Bronchial epithelial cell (primary cell): ENCODE results near the gene SNTA1. TPM values are rescaled to one million over a fixed set of nuclear protein-coding genes. Genes with fewer than 3 reads are reported as not detected.
"Not testable (repeated sequence)": the region's sequence is repeated elsewhere in the genome, so short reads cannot be mapped to it uniquely, and the experiment has no call there.

Source experiments
- DNase-seq: peaks from one replicate; pipeline ENCODE4 v3.0.0-alpha.2; 2010; ENCODE audit warnings: low read depth
- FAIRE-seq: peaks from 2 replicates; lab custom pipeline; 2011; peaks lifted over from hg19 to GRCh38; lab: Jason Lieb, UNC
- H3K27me3 ChIP-seq: 2 replicates; pipeline ENCODE4 v1.5.1; 2011; ENCODE audit warnings: low read length; ENCODE audit not compliant: control insufficient read depth, insufficient read depth
- H3K36me3 ChIP-seq: 2 replicates; pipeline ENCODE4 v1.5.1; 2011; ENCODE audit warnings: low read length; ENCODE audit not compliant: control insufficient read depth, insufficient read depth
- H3K4me3 ChIP-seq: 2 replicates; pipeline ENCODE4 v1.5.1; 2011; ENCODE audit warnings: mild to moderate bottlenecking, low read depth, low read length, control low read depth
- CTCF ChIP-seq: IDR thresholded peaks from 2 replicates; pipeline ENCODE4 v1.5.1; 2011; ENCODE audit warnings: mild to moderate bottlenecking, moderate library complexity, low read length, control low read depth, inconsistent platforms; ENCODE audit not compliant: insufficient read depth, severe bottlenecking
- total RNA-seq: library from RNA; depleted of rRNA; stranded (reverse); fragments of >200 nt; gene quantifications from 2 replicates; pipeline ENCODE4 v1.2.1, GENCODE V29; 2014

The SNTA1 gene
- total RNA-seq, 1 donor from 2014 or later = 4.2 TPM

- H3K4me3 ChIP-seq = no peak overlapping the region
- FAIRE-seq (no peak), DNase-seq (no peak)
- TF ChIP-seq CTCF = no peak
- H3K36me3 ChIP-seq = peaks cover 1% of the 10 kb centered on the region
- H3K27me3 ChIP-seq = no peaks in the 10 kb centered on the region
Measured at GRCh38 chr20:33394718-33395117, 48.8 kb downstream of the SNTA1 start.

- Histone ChIP-seq H3K36me3 (peaks cover 1% of the 10 kb centered on the region), H3K4me3 (no peak overlapping the region), H3K27me3 (no peaks in the 10 kb centered on the region)
- TF ChIP-seq CTCF = no peak
- DNase-seq (no peak), FAIRE-seq (no peak)
Measured at GRCh38 chr20:33393609-33394008, 50.0 kb downstream of the SNTA1 start.

- Histone ChIP-seq H3K27me3 (no peaks in the 10 kb centered on the region), H3K4me3 (no peak overlapping the region), H3K36me3 (peaks cover 1% of the 10 kb centered on the region)
- FAIRE-seq (no peak), DNase-seq (no peak)
- no peak for TF ChIP-seq CTCF
Measured at GRCh38 chr20:33391722-33392415, 51.7 kb downstream of the SNTA1 start.

GRCh38 chr20:33389326-33389725 is 54.2 kb downstream of the SNTA1 start:
- FAIRE-seq, DNase-seq, H3K36me3 ChIP-seq, H3K27me3 ChIP-seq, H3K4me3 ChIP-seq: not testable (repeated sequence)

- Histone ChIP-seq H3K36me3 (peaks cover 5% of the 10 kb centered on the region), H3K4me3 (no peak overlapping the region), H3K27me3 (no peaks in the 10 kb centered on the region)
- TF ChIP-seq CTCF = no peak
- FAIRE-seq = no peak
- no peak for DNase-seq
Measured at GRCh38 chr20:33388268-33388667, 55.3 kb downstream of the SNTA1 start.

DNA sequence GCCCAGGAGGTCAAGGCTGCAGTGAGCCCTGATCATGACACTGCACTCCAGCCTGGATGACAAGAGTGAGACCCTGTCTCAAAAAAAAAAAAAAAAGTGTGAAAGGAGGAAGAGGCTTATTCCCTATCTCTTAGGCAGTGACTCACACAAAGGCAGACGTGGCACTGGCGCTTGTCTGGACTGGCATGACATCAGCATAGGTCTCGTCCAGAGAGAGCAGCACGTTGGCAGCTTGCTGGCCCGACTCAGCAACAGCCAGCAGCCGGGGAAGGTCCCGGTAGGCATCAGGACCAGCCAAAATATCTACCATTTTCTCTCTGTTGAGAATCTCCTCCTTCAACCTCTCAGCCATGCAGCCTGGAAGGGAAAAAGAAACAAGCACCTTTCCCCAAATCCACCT is 56.4 kb downstream of the SNTA1 start:
- no peak for TF ChIP-seq CTCF
- peaks cover 5% of the 10 kb centered on the region for H3K36me3 ChIP-seq
- no peak overlapping the region for H3K4me3 ChIP-seq
- H3K27me3 ChIP-seq = no peaks in the 10 kb centered on the region
- no peak for FAIRE-seq
- peak; percentile 88 for DNase-seq
